ENCODE results near the gene CYP2E1.

DNA sequence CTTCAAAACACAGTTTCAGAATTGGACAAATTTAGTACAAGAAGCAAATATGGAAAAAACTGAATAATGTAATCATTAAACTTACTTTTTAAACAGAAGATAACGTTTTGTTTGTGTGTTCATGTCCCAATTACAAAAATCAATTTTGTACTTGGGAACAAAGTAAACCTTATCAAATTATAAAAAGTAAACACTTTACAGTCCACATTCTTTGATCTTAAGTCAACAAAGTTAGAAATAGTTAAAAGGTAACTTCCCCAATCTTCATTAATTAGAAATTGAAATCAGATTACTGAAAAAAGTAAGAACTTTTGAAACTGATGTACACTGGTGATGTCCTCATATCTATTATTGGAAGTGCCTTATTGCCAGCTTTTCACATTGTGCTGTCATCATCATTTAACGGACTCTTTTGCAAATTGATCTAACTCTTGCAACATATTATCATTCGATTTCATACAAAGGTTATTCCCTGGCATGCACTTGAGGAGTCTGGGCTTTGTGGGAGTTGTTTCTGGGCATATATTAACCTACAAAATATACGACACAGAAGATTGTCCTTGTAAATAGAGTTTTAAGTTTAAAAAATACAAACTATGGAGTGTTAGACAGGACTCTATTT is 15.1 kb upstream of the CYP2E1 start:
- TF ChIP-seq, protein P1, sequence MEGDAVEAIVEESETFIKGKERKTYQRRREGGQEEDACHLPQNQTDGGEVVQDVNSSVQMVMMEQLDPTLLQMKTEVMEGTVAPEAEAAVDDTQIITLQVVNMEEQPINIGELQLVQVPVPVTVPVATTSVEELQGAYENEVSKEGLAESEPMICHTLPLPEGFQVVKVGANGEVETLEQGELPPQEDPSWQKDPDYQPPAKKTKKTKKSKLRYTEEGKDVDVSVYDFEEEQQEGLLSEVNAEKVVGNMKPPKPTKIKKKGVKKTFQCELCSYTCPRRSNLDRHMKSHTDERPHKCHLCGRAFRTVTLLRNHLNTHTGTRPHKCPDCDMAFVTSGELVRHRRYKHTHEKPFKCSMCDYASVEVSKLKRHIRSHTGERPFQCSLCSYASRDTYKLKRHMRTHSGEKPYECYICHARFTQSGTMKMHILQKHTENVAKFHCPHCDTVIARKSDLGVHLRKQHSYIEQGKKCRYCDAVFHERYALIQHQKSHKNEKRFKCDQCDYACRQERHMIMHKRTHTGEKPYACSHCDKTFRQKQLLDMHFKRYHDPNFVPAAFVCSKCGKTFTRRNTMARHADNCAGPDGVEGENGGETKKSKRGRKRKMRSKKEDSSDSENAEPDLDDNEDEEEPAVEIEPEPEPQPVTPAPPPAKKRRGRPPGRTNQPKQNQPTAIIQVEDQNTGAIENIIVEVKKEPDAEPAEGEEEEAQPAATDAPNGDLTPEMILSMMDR (IDR thresholded peaks at IDR 0.05; ENCODE audit: borderline replicate concordance, extremely low read depth, low read length, poor library complexity, severe bottlenecking) = no peak
- no peak for TF ChIP-seq EZH2 (IDR thresholded peaks at IDR 0.05; ENCODE audit: borderline replicate concordance, low read depth, low read length, severe bottlenecking)
